ENCODE measurements around the gene CEBPB. TPM values are rescaled to one million over a fixed set of nuclear protein-coding genes. Genes with fewer than 3 reads are reported as not detected.

Gene CEBPB
- total RNA-seq, 1 donor from 2014 or later: 118 TPM

- DNase-seq (ENCODE audit: low read depth) (no peak), FAIRE-seq (no peak)
Observed at GRCh38 chr20:50186987-50187402, 3.6 kb upstream of the CEBPB start.

DNA sequence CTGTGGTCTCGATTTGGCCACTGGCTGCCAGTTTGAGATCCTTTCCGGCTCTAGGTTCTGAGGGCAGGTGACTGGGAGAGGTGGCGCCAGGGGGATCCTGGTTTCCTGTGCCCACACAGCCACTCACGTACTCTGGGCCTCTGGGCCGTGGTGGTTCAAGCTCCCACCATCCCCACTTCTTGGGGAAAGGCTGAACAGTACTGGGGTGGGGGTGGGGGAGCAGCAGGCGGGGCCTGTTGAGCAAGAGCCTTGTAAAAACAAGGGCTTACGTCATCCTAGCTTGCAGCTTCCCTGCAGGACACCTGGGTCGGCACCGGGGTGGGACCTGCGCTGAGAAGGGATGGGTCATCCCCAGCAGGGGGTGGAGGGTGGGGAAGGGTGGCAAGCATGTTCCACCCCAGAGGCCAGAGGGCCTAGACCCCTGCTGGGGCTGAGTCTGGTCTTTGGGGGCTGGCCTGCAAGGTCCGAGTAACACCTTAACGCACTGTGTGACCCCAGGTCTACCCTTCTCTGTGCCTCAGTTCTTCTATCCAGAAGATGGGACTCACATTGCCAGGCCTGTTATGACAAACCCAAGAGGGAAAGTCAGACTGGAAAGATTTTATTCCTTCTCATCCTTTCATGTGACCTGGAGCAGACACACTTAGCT lies 3.1 kb upstream of the CEBPB start:
- no peak for FAIRE-seq

More at GRCh38 chr20:50186987-50187402, 3.6 kb upstream of the CEBPB start:
- H3K36me3 ChIP-seq (ENCODE audit: control insufficient read depth, insufficient read depth, low read length): peaks cover 2% of the 10 kb centered on the region
- TF ChIP-seq CTCF (IDR thresholded peaks at IDR 0.05; ENCODE audit: insufficient read depth, low read length, severe bottlenecking): no peak
- no peak overlapping the region for H3K4me3 ChIP-seq (ENCODE audit: low read depth, low read length)
- no peaks in the 10 kb centered on the region for H3K27me3 ChIP-seq (ENCODE audit: control insufficient read depth, insufficient read depth, low read length)

GRCh38 chr20:50188287-50188688 lies 2.3 kb upstream of the CEBPB start:
- DNase-seq (ENCODE audit: low read depth): no peak
- Histone ChIP-seq H3K27me3 (ENCODE audit: control insufficient read depth, insufficient read depth, low read length) (no peaks in the 10 kb centered on the region), H3K4me3 (ENCODE audit: low read depth, low read length) (no peak overlapping the region), H3K36me3 (ENCODE audit: control insufficient read depth, insufficient read depth, low read length) (peaks cover 4% of the 10 kb centered on the region)
- no peak for TF ChIP-seq CTCF (IDR thresholded peaks at IDR 0.05; ENCODE audit: insufficient read depth, low read length, severe bottlenecking)
- FAIRE-seq: no peak

More for the DNA sequence above, 3.1 kb upstream of the CEBPB start:
- Histone ChIP-seq H3K27me3 (ENCODE audit: control insufficient read depth, insufficient read depth, low read length) (no peaks in the 10 kb centered on the region), H3K36me3 (ENCODE audit: control insufficient read depth, insufficient read depth, low read length) (peaks cover 2% of the 10 kb centered on the region), H3K4me3 (ENCODE audit: low read depth, low read length) (no peak overlapping the region)
- peak; percentile 55 for DNase-seq (ENCODE audit: low read depth)
- no peak for TF ChIP-seq CTCF (IDR thresholded peaks at IDR 0.05; ENCODE audit: insufficient read depth, low read length, severe bottlenecking)

DNA sequence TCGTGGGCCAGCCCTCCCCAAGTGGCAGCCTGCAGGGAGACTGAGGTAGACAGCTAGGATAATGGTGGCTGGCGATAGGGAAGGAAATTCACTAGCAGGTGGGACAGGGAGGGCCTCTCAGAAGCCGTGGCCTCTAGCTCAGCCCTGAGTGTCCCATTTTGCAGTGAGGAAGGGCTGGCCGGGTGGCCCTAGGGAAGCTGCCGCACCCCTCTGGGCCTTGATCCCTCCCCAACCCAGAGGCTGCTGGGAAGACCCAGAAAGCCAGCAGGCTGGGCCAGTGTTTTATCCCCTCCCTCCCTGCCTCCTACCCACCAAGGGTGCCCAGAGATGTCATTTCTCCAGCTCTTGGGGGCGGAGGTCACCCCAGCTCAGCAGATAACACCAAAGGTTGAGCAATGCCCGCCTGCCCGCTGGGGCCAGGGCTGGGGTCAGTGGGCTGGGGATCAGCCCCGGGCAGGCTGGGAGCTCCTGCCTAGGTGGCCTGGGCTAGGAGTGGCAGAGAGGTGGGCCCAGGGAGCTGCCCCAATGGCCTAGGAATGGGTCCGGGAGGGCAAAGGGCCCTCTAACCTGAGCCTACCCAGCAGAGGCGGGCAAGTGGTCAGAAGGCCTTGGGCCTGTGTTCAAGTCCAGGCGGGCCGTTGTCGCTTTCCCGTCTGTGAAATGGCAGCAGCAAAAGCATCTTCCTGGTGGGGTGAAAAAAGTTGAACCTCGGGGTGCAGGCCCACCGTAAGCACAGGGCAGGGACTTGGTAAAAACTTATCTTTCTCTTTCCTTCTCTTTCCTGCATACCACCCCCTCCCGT lies 1.6 kb upstream of the CEBPB start:
- Histone ChIP-seq H3K27me3 (ENCODE audit: control insufficient read depth, insufficient read depth, low read length) (no peaks in the 10 kb centered on the region), H3K4me3 (ENCODE audit: low read depth, low read length) (no peak overlapping the region), H3K36me3 (ENCODE audit: control insufficient read depth, insufficient read depth, low read length) (peaks cover 4% of the 10 kb centered on the region)
- FAIRE-seq (no peak), DNase-seq (ENCODE audit: low read depth) (no peak)
- no peak for TF ChIP-seq CTCF (IDR thresholded peaks at IDR 0.05; ENCODE audit: insufficient read depth, low read length, severe bottlenecking)

DNA sequence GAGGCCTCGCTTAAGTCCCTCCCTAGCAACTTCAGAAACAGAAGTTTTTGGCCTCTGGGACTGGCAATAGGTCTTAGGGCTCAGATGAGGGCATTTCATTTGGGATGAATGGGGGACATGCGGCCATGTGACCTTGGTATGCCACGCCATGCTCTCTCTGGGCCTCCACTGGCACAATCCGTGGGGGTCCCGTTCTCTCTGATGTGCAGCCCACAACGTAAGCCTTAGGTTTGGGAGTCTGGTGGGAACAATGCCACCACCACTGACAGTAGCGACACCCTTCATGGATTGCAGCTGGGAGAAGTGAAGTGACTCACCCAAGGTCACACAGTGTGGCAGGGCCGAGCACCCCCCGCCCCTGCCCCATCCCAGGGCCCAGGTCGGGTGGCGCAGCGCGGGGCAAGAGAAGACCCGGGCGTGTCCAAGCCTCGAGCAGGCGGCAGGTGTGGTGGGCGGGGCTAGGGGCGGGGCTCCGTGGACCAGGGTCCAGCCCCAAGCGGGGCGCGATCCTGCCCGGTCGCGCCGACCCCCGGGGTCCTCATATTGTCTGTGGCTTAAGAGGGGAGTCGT lies 864 bp upstream of the CEBPB start:
- Histone ChIP-seq H3K36me3 (ENCODE audit: control insufficient read depth, insufficient read depth, low read length) (peaks cover 4% of the 10 kb centered on the region), H3K4me3 (ENCODE audit: low read depth, low read length) (peak overlapping the region; percentile 90), H3K27me3 (ENCODE audit: control insufficient read depth, insufficient read depth, low read length) (no peaks in the 10 kb centered on the region)
- DNase-seq (ENCODE audit: low read depth) (no peak), FAIRE-seq (no peak)
- no peak for TF ChIP-seq CTCF (IDR thresholded peaks at IDR 0.05; ENCODE audit: insufficient read depth, low read length, severe bottlenecking)
